Measurements from ENCODE around the gene KPNA5.

KPNA5 gene

DNA sequence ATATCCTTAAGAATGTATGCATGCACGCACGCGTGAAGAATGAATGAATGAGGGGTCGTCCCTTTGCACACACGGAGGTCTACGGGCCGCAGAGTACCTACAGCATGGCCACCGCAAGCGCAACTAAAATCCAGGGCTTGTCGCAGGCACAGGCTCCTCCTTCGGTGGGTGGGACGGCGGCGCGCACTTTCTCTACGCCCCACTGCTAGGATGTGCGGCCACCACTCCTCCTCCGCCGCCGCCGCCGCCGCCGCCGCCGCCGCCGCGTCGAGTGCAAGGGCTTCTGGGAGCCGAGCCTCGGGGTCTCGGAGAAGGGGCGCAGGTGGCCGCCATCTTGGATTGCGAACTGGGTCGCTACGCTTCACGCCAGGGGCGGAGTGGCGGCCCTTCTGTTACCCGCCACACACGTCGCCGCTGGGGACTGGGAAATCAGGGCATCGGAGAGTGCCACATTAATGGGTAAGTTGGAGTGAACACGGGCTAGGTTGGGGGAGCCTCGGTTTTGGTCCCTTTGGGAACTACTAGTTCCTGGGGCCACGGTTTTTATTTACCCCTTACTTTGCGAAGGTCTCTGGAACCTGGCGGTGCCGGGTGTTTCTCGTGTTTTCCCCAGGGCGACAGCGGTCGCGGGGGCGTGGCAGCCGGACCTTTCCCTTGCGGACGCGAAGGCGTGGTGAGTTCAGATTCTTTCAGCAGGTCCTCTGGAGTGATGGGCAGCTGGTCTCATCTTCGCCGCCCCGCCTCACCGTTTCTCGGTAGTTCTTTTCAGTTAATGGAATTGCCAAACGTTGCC, at the start of gene KPNA5:
TSS of gene KPNA5 (plus strand) at position 332 of the 793 bp plus-strand sequence. CDS start at position 456, 124 bp downstream.
- TF ChIP-seq GATA1 (IDR thresholded peaks at IDR 0.05; ENCODE audit: low read depth, low read length) (no peak), POLR2A (IDR thresholded peaks at IDR 0.05; ENCODE audit: low read length) (peak; percentile 76)
- peak; percentile 90 to 92 for DNase-seq

DNA sequence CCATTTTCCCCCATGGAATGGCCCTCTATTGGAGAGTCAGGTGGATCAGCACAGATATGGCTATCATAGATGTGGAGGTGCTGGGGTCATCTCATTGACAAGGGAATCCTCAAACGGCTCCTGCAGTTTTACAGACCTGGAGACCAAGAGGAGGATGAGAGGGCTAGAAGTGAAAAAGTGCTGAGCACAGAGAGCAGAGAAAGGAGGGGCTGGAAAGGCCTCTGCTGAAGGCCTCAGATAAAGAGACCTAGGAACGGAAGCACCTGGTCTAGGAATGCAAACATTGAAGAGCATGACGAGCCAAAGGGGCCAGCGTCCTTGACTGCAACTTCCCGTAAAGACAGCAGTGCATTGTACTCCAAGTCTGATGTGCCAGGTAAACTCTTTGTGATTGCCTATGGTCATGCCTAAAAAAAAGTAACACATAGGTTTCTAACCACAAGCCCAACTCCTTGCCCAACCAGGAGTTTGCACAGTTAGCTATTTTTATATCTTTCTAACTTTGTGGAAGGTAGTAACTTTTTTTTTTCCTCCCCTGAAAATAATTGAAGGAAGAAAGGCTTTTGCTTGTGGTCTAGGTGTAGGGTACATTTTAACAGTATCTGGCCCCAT, 49.5 kb upstream of the KPNA5 start:
- TF ChIP-seq POLR2A (IDR thresholded peaks at IDR 0.05; ENCODE audit: low read length) (no peak), GATA1 (IDR thresholded peaks at IDR 0.05; ENCODE audit: low read depth, low read length) (no peak)

GRCh38 chr6:116633685-116634084, 47.3 kb upstream of the KPNA5 start:
- no peak for TF ChIP-seq GATA1 (IDR thresholded peaks at IDR 0.05; ENCODE audit: low read depth, low read length)
- TF ChIP-seq POLR2A (IDR thresholded peaks at IDR 0.05; ENCODE audit: low read length) = no peak
- peak in 1 of 2 experiments; percentile 5 for DNase-seq

More for the DNA sequence above, 49.5 kb upstream of the KPNA5 start:
- no peak for DNase-seq

DNA sequence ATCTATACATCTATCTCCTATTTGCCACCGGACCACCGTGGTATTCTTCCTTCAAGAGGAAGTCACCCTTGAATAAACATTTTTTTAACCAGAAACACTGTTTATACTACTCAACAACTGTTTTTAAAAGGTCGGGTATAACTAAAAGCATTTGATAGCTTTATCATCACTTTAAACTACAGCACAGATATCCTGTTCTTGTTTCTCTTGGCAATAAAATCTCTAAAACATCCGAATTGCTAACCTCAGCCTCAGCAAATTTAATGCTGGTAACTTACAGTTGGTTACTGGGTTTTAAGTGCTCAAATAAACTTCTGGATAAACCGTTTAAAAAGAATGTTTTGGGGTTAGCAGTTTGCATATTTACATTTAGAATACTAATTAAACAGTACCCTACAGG, 32.9 kb upstream of the KPNA5 start:
- TF ChIP-seq GATA1 (IDR thresholded peaks at IDR 0.05; ENCODE audit: low read depth, low read length) (no peak), POLR2A (IDR thresholded peaks at IDR 0.05; ENCODE audit: low read length) (no peak)
- DNase-seq = no peak

GRCh38 chr6:116649129-116649528, 31.9 kb upstream of the KPNA5 start:
- DNase-seq = no peak
- TF ChIP-seq POLR2A (IDR thresholded peaks at IDR 0.05; ENCODE audit: low read length) (no peak), GATA1 (IDR thresholded peaks at IDR 0.05; ENCODE audit: low read depth, low read length) (no peak)

- peak; percentile 6 to 13 for DNase-seq
- TF ChIP-seq GATA1 (IDR thresholded peaks at IDR 0.05; ENCODE audit: low read depth, low read length) (no peak), POLR2A (IDR thresholded peaks at IDR 0.05; ENCODE audit: low read length) (no peak)
These were observed 29.1 kb upstream of the KPNA5 start for GRCh38 chr6:116651916-116652315.

- TF ChIP-seq POLR2A (IDR thresholded peaks at IDR 0.05; ENCODE audit: low read length) (no peak), GATA1 (IDR thresholded peaks at IDR 0.05; ENCODE audit: low read depth, low read length) (no peak)
- DNase-seq = peak in 1 of 2 experiments; percentile 11
These were observed 19.4 kb upstream of the KPNA5 start for GRCh38 chr6:116661594-116661993.

- TF ChIP-seq GATA1 (IDR thresholded peaks at IDR 0.05; ENCODE audit: low read depth, low read length) (no peak), POLR2A (IDR thresholded peaks at IDR 0.05; ENCODE audit: low read length) (no peak)
- peak; percentile 32 to 57 for DNase-seq
These were observed 18.8 kb upstream of the KPNA5 start for GRCh38 chr6:116662202-116662601.

DNA sequence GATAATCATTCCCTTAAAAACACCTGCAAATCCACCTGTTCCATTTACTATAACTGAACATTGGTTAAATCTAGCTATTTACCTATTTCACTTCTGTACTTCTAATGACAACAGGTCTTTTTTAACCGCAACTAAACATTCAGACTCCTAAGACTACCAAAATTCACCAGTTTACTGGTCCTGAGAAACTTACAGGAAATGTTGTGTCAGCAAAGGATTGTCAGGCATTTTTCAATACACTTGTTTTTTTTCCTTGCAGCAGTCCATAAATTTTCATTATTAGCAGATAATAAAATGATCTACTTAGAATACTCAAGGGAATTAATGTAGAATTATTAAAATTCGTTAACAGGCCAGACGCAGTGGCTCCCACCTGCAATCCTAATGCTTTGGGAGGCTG, 17.7 kb upstream of the KPNA5 start:
- DNase-seq = no peak
- TF ChIP-seq GATA1 (IDR thresholded peaks at IDR 0.05; ENCODE audit: low read depth, low read length) = no peak
- no peak for TF ChIP-seq POLR2A (IDR thresholded peaks at IDR 0.05; ENCODE audit: low read length)

GRCh38 chr6:116664169-116664568, 16.8 kb upstream of the KPNA5 start:
- peak; percentile 8 to 25 for DNase-seq

DNA sequence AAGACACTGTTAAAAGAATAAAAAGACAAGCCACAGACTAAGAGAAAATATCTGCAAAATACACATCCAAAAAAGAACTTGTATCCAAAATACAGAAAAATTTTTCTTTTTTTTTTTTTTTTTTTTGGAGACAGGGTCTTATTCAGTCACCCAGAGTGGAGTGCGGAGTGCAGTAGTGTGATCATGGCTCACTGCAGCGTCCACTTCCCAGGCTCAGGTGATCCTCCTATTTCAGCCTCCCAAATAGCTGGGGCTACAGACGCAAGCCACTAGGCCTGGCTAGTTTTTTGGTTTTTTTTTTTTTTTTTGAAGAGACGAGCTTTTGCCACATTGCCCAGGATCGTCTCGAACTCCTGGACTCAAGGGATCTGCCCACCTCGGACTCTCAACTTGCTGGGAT, 15.5 kb upstream of the KPNA5 start:
- peak; percentile 2 to 27 for DNase-seq

GRCh38 chr6:116666869-116667268, 14.1 kb upstream of the KPNA5 start:
- DNase-seq = peak; percentile 62 to 74
- TF ChIP-seq GATA1 (IDR thresholded peaks at IDR 0.05; ENCODE audit: low read depth, low read length) (no peak), POLR2A (IDR thresholded peaks at IDR 0.05; ENCODE audit: low read length) (peak; percentile 18)

More for the DNA sequence above, 15.5 kb upstream of the KPNA5 start:
- TF ChIP-seq POLR2A (IDR thresholded peaks at IDR 0.05; ENCODE audit: low read length) (no peak), GATA1 (IDR thresholded peaks at IDR 0.05; ENCODE audit: low read depth, low read length) (no peak)

- no peak for TF ChIP-seq POLR2A (IDR thresholded peaks at IDR 0.05; ENCODE audit: low read length)
- no peak for TF ChIP-seq GATA1 (IDR thresholded peaks at IDR 0.05; ENCODE audit: low read depth, low read length)
- peak; percentile 33 to 45 for DNase-seq
These were observed 13.4 kb upstream of the KPNA5 start for GRCh38 chr6:116667623-116668022.

GRCh38 chr6:116672306-116672705, 8.7 kb upstream of the KPNA5 start:
- DNase-seq = no peak

GRCh38 chr6:116676021-116676420, 5.0 kb upstream of the KPNA5 start:
- no peak for TF ChIP-seq POLR2A (IDR thresholded peaks at IDR 0.05; ENCODE audit: low read length)
- TF ChIP-seq GATA1 (IDR thresholded peaks at IDR 0.05; ENCODE audit: low read depth, low read length) = no peak
- DNase-seq = no peak

More at GRCh38 chr6:116672306-116672705, 8.7 kb upstream of the KPNA5 start:
- TF ChIP-seq GATA1 (IDR thresholded peaks at IDR 0.05; ENCODE audit: low read depth, low read length) = no peak
- no peak for TF ChIP-seq POLR2A (IDR thresholded peaks at IDR 0.05; ENCODE audit: low read length)
